KBM-7 (cell line): ENCODE measurements around the gene PARP11.
A peak's percentile ranks its signal among the peaks of the same experiment; 100 is the strongest.

Source experiments
- DNase-seq: peaks from one replicate; pipeline ENCODE4 v3.0.0-alpha.2; 2015
- in situ Hi-C: fragments of 300-500 bp; cut with MboI; formaldehyde crosslinking; loops from 2 replicates; pipeline ENCODE4 v1.14.3; 2020; ENCODE audit warnings: low sequenced_read_pairs, low pct_unique_long_range_greater_than_20kb, mixed read lengths

Gene PARP11

GRCh38 chr12:3834774-3835173, 38.4 kb downstream of the PARP11 start:
- in situ Hi-C loops = no loop called here

GRCh38 chr12:3833670-3834310, 39.4 kb downstream of the PARP11 start:
- no peak for DNase-seq
- in situ Hi-C loops = no loop called here

More at GRCh38 chr12:3834774-3835173, 38.4 kb downstream of the PARP11 start:
- DNase-seq = no peak

- in situ Hi-C loops = no loop called here
- DNase-seq = no peak
These were observed 40.5 kb downstream of the PARP11 start for GRCh38 chr12:3832738-3833137.

GRCh38 chr12:3828888-3829287, 44.3 kb downstream of the PARP11 start:
- in situ Hi-C loops = no loop called here
- no peak for DNase-seq

- DNase-seq = no peak
- in situ Hi-C loops = no loop called here
These were observed 45.7 kb downstream of the PARP11 start for GRCh38 chr12:3827301-3828000.

GRCh38 chr12:3821441-3821840, 51.8 kb downstream of the PARP11 start:
- DNase-seq = no peak

GRCh38 chr12:3820122-3820521, 53.1 kb downstream of the PARP11 start:
- DNase-seq = no peak
- in situ Hi-C loops = no loop called here

More at GRCh38 chr12:3821441-3821840, 51.8 kb downstream of the PARP11 start:
- in situ Hi-C loops = no loop called here

GRCh38 chr12:3816266-3816665, 56.9 kb downstream of the PARP11 start:
- in situ Hi-C loops = no loop called here
- no peak for DNase-seq

GRCh38 chr12:3815094-3815766, 58.0 kb downstream of the PARP11 start:
- in situ Hi-C loops = no loop called here
- DNase-seq = no peak

GRCh38 chr12:3810540-3810939, 62.7 kb downstream of the PARP11 start:
- DNase-seq = no peak

GRCh38 chr12:3810016-3810370, 63.2 kb downstream of the PARP11 start:
- DNase-seq = no peak
- in situ Hi-C loops = no loop called here

More at GRCh38 chr12:3810540-3810939, 62.7 kb downstream of the PARP11 start:
- in situ Hi-C loops = no loop called here

- in situ Hi-C loops = no loop called here
These were observed 63.7 kb downstream of the PARP11 start for GRCh38 chr12:3809357-3810015.

GRCh38 chr12:3805077-3805476, 68.1 kb downstream of the PARP11 start:
- DNase-seq = no peak
- in situ Hi-C loops = no loop called here

More at GRCh38 chr12:3809357-3810015, 63.7 kb downstream of the PARP11 start:
- no peak for DNase-seq

- peak; percentile 73 for DNase-seq
- in situ Hi-C loops = no loop called here
These were observed 69.2 kb downstream of the PARP11 start for GRCh38 chr12:3803865-3804472.

- in situ Hi-C loops = no loop called here
- no peak for DNase-seq
These were observed 70.5 kb downstream of the PARP11 start for GRCh38 chr12:3802721-3803120.

- in situ Hi-C loops = loop anchor here (25.0 kb wide), 1 partner anchor 485 kb away; no protein-coding TSS in a partner anchor
- DNase-seq = peak; percentile 45
These were observed 75.6 kb downstream of the PARP11 start for GRCh38 chr12:3797531-3798048.

GRCh38 chr12:3795492-3796133, 77.6 kb downstream of the PARP11 start:
- in situ Hi-C loops = loop anchor here (25.0 kb wide), 1 partner anchor 483 kb away; no protein-coding TSS in a partner anchor
- DNase-seq = no peak

- in situ Hi-C loops = loop anchor here (25.0 kb wide), 1 partner anchor 483 kb away; no protein-coding TSS in a partner anchor
- DNase-seq = no peak
These were observed 78.1 kb downstream of the PARP11 start for GRCh38 chr12:3795066-3795465.
